22Rv1 (cell line): Measurements from ENCODE around the gene HAVCR2.
A peak's percentile ranks its signal among the peaks of the same experiment; 100 is the strongest.
"Not testable (repeated sequence)": the region's sequence is repeated elsewhere in the genome, so short reads cannot be mapped to it uniquely, and the experiment has no call there.

Experiments used
- H3K27ac ChIP-seq: fragments of 450-650 bp; 2 replicates; pipeline ENCODE4 v1.5.1; 2017
- CTCF ChIP-seq: fragments of 450-650 bp; IDR thresholded peaks from 2 replicates; pipeline ENCODE4 v1.5.1; 2017; ENCODE audit warnings: mild to moderate bottlenecking
- ZFX ChIP-seq: fragments of 450-650 bp; IDR thresholded peaks from 2 replicates; pipeline ENCODE4 v1.6.1; 2017; ENCODE audit warnings: antibody characterized with exemption, borderline replicate concordance

The HAVCR2 gene

GRCh38 chr5:157066080-157066479 lies 42.8 kb downstream of the HAVCR2 start:
- H3K27ac ChIP-seq, result no peak overlapping the region
- no peak for TF ChIP-seq ZFX
- TF ChIP-seq CTCF, result no peak

DNA sequence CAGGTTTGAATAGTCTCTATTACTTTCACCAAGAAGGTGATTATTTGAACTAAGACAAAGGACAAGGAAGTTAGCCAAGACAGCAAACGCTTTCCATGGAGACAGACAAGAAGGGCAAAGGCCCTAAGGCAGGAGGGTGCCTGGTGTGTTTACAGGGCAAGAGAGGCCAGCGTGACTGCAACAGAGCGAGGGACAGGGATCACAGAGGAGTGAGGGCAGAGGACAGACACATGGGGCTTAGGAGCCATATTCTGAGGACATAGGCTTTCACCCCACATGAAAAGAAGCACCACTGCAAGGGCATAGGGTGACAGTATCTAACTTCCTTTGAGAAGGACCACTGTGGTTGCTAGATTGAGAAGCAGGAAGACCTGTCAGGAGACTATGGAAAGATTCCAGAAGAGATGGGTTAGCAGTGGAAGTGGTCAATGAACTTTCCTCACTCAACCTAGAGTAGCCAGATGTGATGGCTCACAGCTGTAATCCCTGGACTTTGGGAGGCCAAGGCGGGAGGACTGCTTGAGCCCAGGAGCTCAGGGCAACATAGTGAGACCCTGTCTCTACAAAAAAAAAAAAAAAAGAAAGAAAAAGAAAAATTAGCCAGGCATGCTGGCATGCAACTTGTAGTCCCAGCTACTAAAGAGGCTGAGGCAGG lies 44.9 kb downstream of the HAVCR2 start:
- no peak overlapping the region for H3K27ac ChIP-seq
- TF ChIP-seq CTCF (no peak), ZFX (no peak)

DNA sequence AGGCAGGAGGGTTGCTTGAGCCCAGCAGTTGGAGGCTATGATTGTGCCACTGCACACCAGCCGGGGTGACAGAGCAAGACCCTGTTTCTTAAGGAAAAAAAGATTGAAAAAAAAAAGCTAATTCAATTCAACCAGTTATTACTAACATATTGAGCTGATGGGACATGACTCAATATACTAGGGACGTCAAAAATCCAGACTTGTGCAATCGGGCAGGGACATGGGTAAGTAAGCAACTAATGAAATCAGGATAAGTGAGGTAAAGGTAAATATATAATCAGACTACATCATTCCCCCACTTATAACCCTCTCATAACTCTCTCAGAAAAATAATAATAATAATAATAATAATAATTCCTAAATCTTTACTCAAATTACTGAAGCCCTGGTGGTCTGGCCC lies 49.0 kb downstream of the HAVCR2 start:
- TF ChIP-seq CTCF, result no peak
- TF ChIP-seq ZFX, result no peak
- peak overlapping the region; percentile 86 for H3K27ac ChIP-seq

GRCh38 chr5:157059093-157059539 lies 49.7 kb downstream of the HAVCR2 start, which contains the start of gene HAVCR1:
Gene HAVCR1, minus strand, starts transcription at chr5:157059116. Its CDS starts 1,173 bp downstream, at chr5:157057943.
- peak within 1 kb of the TSS; percentile 86 for H3K27ac ChIP-seq
- TF ChIP-seq CTCF, result no peak
- TF ChIP-seq ZFX, result no peak

- H3K27ac ChIP-seq, result peak overlapping the region; percentile 86
- no peak for TF ChIP-seq ZFX
- no peak for TF ChIP-seq CTCF
Measured at GRCh38 chr5:157057459-157058370, 51.1 kb downstream of the HAVCR2 start.

DNA sequence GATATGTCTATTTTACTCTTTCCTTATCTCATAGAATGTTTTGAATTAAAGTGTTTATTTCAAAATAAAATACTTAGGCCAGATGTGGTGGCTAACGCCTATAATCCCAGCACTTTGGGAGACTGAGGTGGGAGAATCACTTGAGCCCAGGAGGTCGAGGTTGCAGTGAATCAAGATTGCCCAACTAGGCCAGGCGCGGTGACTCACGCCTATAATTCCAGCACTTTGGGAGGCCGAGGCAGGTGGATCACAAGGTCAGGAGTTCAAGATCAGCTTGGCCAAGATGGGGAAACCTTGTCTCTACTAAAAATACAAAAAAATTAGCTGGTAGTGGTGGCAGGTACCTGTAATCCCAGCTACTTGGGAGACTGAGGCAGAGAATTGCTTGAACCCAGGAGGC lies 52.0 kb downstream of the HAVCR2 start:
- H3K27ac ChIP-seq, result not testable (repeated sequence)

- TF ChIP-seq ZFX (no peak), CTCF (no peak)
- H3K27ac ChIP-seq, result no peak overlapping the region
Measured at GRCh38 chr5:157051604-157052245, 57.1 kb downstream of the HAVCR2 start.
